Erythroblast (primary cell): ENCODE measurements around the gene FBLN5.

ENCODE experiments used
- GATA1 ChIP-seq: IDR thresholded peaks from 2 replicates; pipeline ENCODE4 v1.6.1; 2011; ENCODE audit warnings: low read depth, mild to moderate bottlenecking, control low read depth, low read length, moderate library complexity
- POLR2A ChIP-seq: IDR thresholded peaks from 2 replicates; pipeline ENCODE4 v1.6.1; 2011; ENCODE audit warnings: mild to moderate bottlenecking, low read length

DNA sequence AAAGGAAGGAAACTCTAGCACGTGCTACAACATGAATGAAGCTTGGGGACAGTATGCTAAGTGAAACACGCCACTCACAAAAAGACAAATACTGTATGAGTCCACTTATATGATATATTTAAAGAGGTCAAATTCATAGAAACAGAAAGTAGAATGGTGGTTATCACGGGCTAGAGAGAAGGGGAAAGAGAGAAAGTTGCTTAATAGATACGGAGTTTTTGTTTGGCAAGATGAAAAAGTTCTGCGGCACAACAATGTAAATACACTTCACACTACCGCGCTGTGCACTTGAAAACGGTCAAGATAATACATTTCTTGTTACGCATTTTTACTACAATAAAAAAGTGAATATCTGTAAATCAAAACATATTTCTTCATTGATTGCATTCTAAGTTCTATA is 37.3 kb downstream of the FBLN5 start:
- TF ChIP-seq POLR2A (no peak), GATA1 (no peak)
